GM21786 (cell line): ENCODE results near the gene ST6GALNAC4.
A peak's percentile ranks its signal among the peaks of the same experiment; 100 is the strongest.

ENCODE experiments used
- ATAC-seq: cut with Tn5 transposase; IDR thresholded peaks from one replicate; pipeline ENCODE4 v1.9.1; 2021; ENCODE audit not compliant: unreplicated experiment

ST6GALNAC4 gene

GRCh38 chr9:127916720-127917581 is at the start of gene ST6GALNAC4:
ST6GALNAC4 (minus strand) TSS chr9:127917041; CDS start chr9:127916419, 622 bp downstream.
- ATAC-seq = peak; percentile 65

- ATAC-seq = no peak
These were observed 49.1 kb upstream of the ST6GALNAC4 start for GRCh38 chr9:127965953-127966352.

GRCh38 chr9:127963359-127964064 is 46.7 kb upstream of the ST6GALNAC4 start:
- ATAC-seq = no peak

GRCh38 chr9:127963041-127963358 is 46.2 kb upstream of the ST6GALNAC4 start:
- ATAC-seq = no peak

GRCh38 chr9:127962278-127962677 is 45.4 kb upstream of the ST6GALNAC4 start:
- no peak for ATAC-seq

- ATAC-seq = no peak
These were observed 44.8 kb upstream of the ST6GALNAC4 start for GRCh38 chr9:127961613-127962155.

GRCh38 chr9:127961155-127961490 is 44.3 kb upstream of the ST6GALNAC4 start:
- ATAC-seq = no peak

GRCh38 chr9:127960410-127961154 is 43.7 kb upstream of the ST6GALNAC4 start:
- no peak for ATAC-seq

GRCh38 chr9:127959841-127960409 is 43.1 kb upstream of the ST6GALNAC4 start:
- ATAC-seq = no peak

- no peak for ATAC-seq
These were observed 42.6 kb upstream of the ST6GALNAC4 start for GRCh38 chr9:127959398-127959797.

GRCh38 chr9:127958728-127959127 is 41.9 kb upstream of the ST6GALNAC4 start:
- no peak for ATAC-seq

- peak; percentile 78 for ATAC-seq
These were observed 38.6 kb upstream of the ST6GALNAC4 start for GRCh38 chr9:127955294-127956015.

- no peak for ATAC-seq
These were observed 38.0 kb upstream of the ST6GALNAC4 start for GRCh38 chr9:127954831-127955293.

GRCh38 chr9:127953768-127954505 is 37.1 kb upstream of the ST6GALNAC4 start:
- no peak for ATAC-seq

- ATAC-seq = no peak
These were observed 36.3 kb upstream of the ST6GALNAC4 start for GRCh38 chr9:127953154-127953553.

- no peak for ATAC-seq
These were observed 33.9 kb upstream of the ST6GALNAC4 start for GRCh38 chr9:127950513-127951289.

- ATAC-seq = no peak
These were observed 33.1 kb upstream of the ST6GALNAC4 start for GRCh38 chr9:127949827-127950512.
